B cell (primary cell): Measurements from ENCODE around the gene EFNA3. TPM values are rescaled to one million over a fixed set of nuclear protein-coding genes. Genes with fewer than 3 reads are reported as not detected.

Experiments used
- ATAC-seq: fragments of 200-7000 bp; cut with Tn5 transposase; one replicate; pipeline ENCODE4 v1.10.0; 2021; ENCODE audit warnings: low read depth, mild to moderate bottlenecking, moderate number of reproducible peaks, moderate library complexity
- CTCF ChIA-PET: fragments of 350-600 bp; sonication (Branson Sonifier 250); formaldehyde crosslinking; loops from one replicate; lab custom pipeline; 2021; ENCODE audit warnings: antibody characterized with exemption, inconsistent platforms; lab: Charles Lee
- POLR2A ChIA-PET: fragments of 350-600 bp; sonication (Branson Sonifier 250); formaldehyde crosslinking; loops from one replicate; lab custom pipeline; 2021; ENCODE audit warnings: antibody characterized with exemption; lab: Charles Lee
- DNase-seq: peaks from one replicate; pipeline ENCODE4 v3.0.0; 2013
- H2AFZ ChIP-seq: 2 replicates; pipeline ENCODE4 v1.6.1; 2012; ENCODE audit warnings: mild to moderate bottlenecking, low read depth, low read length; ENCODE audit not compliant: insufficient read depth, poor library complexity, severe bottlenecking
- H3K27ac ChIP-seq, 2 donors: 1 replicate in 1 of 2; 2 replicates in 1 of 2; pipeline ENCODE4 v1.5.1; 2012 to 2013; ENCODE audit warnings: low read length in 2 of 2, mild to moderate bottlenecking in 2 of 2, moderate library complexity in 1 of 2
- H3K27me3 ChIP-seq, 4 experiments: fragments of 200-600 bp in 1 of 4; sonication (generic) in 1 of 4; replicated peaks in 1 of 4; 1 replicate in 2 of 4; 2 replicates in 2 of 4; pipeline versions ENCODE4 v1.6.1 to v1.7.0; 2013 to 2016; ENCODE audit warnings: low read length in 3 of 4, mild to moderate bottlenecking in 2 of 4, mixed read lengths in 1 of 4, moderate library complexity in 1 of 4; ENCODE audit not compliant: insufficient read depth in 4 of 4, control insufficient read depth in 3 of 4; ENCODE audit errors: control extremely low read depth in 1 of 4
- H3K36me3 ChIP-seq, 2 experiments: replicated peaks in 1 of 2; 1 replicate in 1 of 2; 2 replicates in 1 of 2; pipeline versions ENCODE4 v1.6.1 to v1.7.1; 2013; ENCODE audit warnings: low read length in 1 of 2; ENCODE audit not compliant: insufficient read depth in 2 of 2, control insufficient read depth in 1 of 2; ENCODE audit errors: control extremely low read depth in 1 of 2, extremely low read depth in 1 of 2
- H3K4me1 ChIP-seq, 2 donors: fragments of 200-600 bp in 1 of 2; sonication (generic) in 1 of 2; 1 replicate in 1 of 2; 2 replicates in 1 of 2; pipeline versions ENCODE4 v1.5.1 to v1.6.1; 2013 to 2017; ENCODE audit warnings: low read length in 2 of 2; ENCODE audit not compliant: control insufficient read depth in 2 of 2, insufficient read depth in 2 of 2
- H3K4me2 ChIP-seq: replicated peaks from 2 replicates; pipeline ENCODE3; 2012; ENCODE audit warnings: mild to moderate bottlenecking, low read depth, low read length; ENCODE audit not compliant: poor library complexity, severe bottlenecking
- H3K4me3 ChIP-seq, 5 experiments: fragments of 200-600 bp in 1 of 5; sonication (generic) in 1 of 5; 1 replicate in 3 of 5; 2 replicates in 2 of 5; pipeline versions ENCODE4 v1.5.1 to v1.7.0; 2011 to 2016; ENCODE audit warnings: low read length in 4 of 5, mild to moderate bottlenecking in 4 of 5, low read depth in 2 of 5, control low read depth in 1 of 5, moderate library complexity in 1 of 5; ENCODE audit not compliant: insufficient read depth in 1 of 5; ENCODE audit errors: control extremely low read depth in 1 of 5, extremely low read depth in 1 of 5
- H3K79me2 ChIP-seq: fragments of 200-600 bp; sonication (generic); one replicate; pipeline ENCODE4 v1.6.0; 2016; ENCODE audit warnings: low read length; ENCODE audit not compliant: control insufficient read depth, insufficient read depth
- H3K9ac ChIP-seq: fragments of 200-600 bp; sonication (generic); 2 replicates; pipeline ENCODE4 v1.6.1; 2017; ENCODE audit warnings: mild to moderate bottlenecking, low read length, moderate library complexity
- H3K9me3 ChIP-seq, 3 donors: one replicate each; pipeline versions ENCODE4 v1.6.1 to v1.7.1; 2013; ENCODE audit warnings: low read length in 2 of 3; ENCODE audit not compliant: control insufficient read depth in 2 of 3, insufficient read depth in 1 of 3; ENCODE audit errors: control extremely low read depth in 1 of 3
- H4K20me1 ChIP-seq: 2 replicates; pipeline ENCODE4 v1.6.0; 2012; ENCODE audit warnings: mild to moderate bottlenecking, low read length; ENCODE audit not compliant: insufficient read depth, control insufficient read depth, poor library complexity, severe bottlenecking
- H3K27ac Mint-ChIP-seq: one replicate; pipeline ENCODE4 v1.8.0; 2021; ENCODE audit warnings: mixed read lengths
- H3K27me3 Mint-ChIP-seq: one replicate; pipeline ENCODE4 v1.8.0; 2021; ENCODE audit warnings: mixed read lengths
- H3K4me1 Mint-ChIP-seq: one replicate; pipeline ENCODE4 v1.8.0; 2021; ENCODE audit warnings: mixed read lengths
- H3K4me3 Mint-ChIP-seq: one replicate; pipeline ENCODE4 v1.8.0; 2021; ENCODE audit warnings: mixed read lengths
- H3K9me3 Mint-ChIP-seq: one replicate; pipeline ENCODE4 v1.8.0; 2022; ENCODE audit warnings: mixed read lengths; ENCODE audit not compliant: insufficient read depth
- CTCF ChIP-seq: fragments of 200-600 bp; IDR thresholded peaks from one replicate; pipeline ENCODE4 v1.8.0; 2022; ENCODE audit warnings: antibody characterized with exemption, mild to moderate bottlenecking
- EZH2 ChIP-seq: IDR thresholded peaks from 2 replicates; pipeline ENCODE4 v1.6.1; 2012; ENCODE audit warnings: borderline replicate concordance, low read depth, mild to moderate bottlenecking, moderate library complexity, low read length; ENCODE audit not compliant: insufficient read depth, poor library complexity, severe bottlenecking
- WGBS: methylation state at CpG from one replicate; pipeline ENCODE4 v1.1.5; 2013; ENCODE audit warnings: missing lambda C conversion rate; ENCODE audit not compliant: insufficient coverage; 5-methylcytosine and 5-hydroxymethylcytosine counted together
- intact Hi-C: fragments of 100-400 bp; cut with micrococcal nuclease; formaldehyde crosslinking; loops from one replicate; pipeline ENCODE4 v1.10.0; 2022
- polyA plus RNA-seq: library from polyadenylated mRNA; depleted of rRNA; stranded (reverse); fragments of >200 nt; gene quantifications from 2 replicates; pipeline ENCODE4 v1.2.3, GENCODE V29; 2012
- total RNA-seq, 2 donors: library from RNA; stranded (reverse); fragments of 120-200 nt in 1 of 2; gene quantifications; 1 replicate in 1 of 2; 2 replicates in 1 of 2; pipeline versions ENCODE4 v1.2.3 to v1.2.4, GENCODE V29; 2013 to 2022

The EFNA3 gene
- total and polyA plus RNA-seq, 2 donors (not counting 1 experiment from before 2014, with no cell fraction given) = 1.6 to 3.2 TPM

- intact Hi-C loops = no loop called here
- Histone ChIP-seq H3K4me1 (no peaks in the 10 kb centered on the region), H3K4me2 (no peak overlapping the region), H3K36me3 (no peaks in the 10 kb centered on the region), H2AFZ (no peak overlapping the region), H3K4me3 (no peak overlapping the region), H3K79me2 (no peaks in the 10 kb centered on the region), H3K27me3 (peaks cover 0 to 3% (median 0%) of the 10 kb centered on the region in 4 experiments), H4K20me1 (no peaks in the 10 kb centered on the region), H3K9me3 (no peaks in the 10 kb centered on the region), H3K9ac (no peak overlapping the region), H3K27ac (no peak overlapping the region)
- WGBS = 95% methylated on average over 9 of the region's 12 CpGs
- no peak overlapping the region for H3K27ac Mint-ChIP-seq
- CTCF ChIA-PET = interaction anchor here (0.6 to 4.4 kb wide), 7 partner anchors 10 to 65 kb away, joined by 3 to 19 read pairs (median 4); no protein-coding TSS in a partner anchor
- H3K4me1 Mint-ChIP-seq = no peaks in the 10 kb centered on the region
- no peak for DNase-seq
- POLR2A ChIA-PET = no interaction called here
- no peaks in the 10 kb centered on the region for H3K27me3 Mint-ChIP-seq
- no peak for TF ChIP-seq EZH2
- TF ChIP-seq CTCF = no peak
- no peak overlapping the region for H3K4me3 Mint-ChIP-seq
- H3K9me3 Mint-ChIP-seq = no peaks in the 10 kb centered on the region
- ATAC-seq = no peak
These were observed 28.9 kb downstream of the EFNA3 start for GRCh38 chr1:155107309-155108264.

- Mint-ChIP-seq H3K4me1 (no peaks in the 10 kb centered on the region), H3K27me3 (no peaks in the 10 kb centered on the region), H3K4me3 (no peak overlapping the region), H3K9me3 (no peaks in the 10 kb centered on the region), H3K27ac (no peak overlapping the region)
- WGBS = 88% methylated on average over 5 of the region's 5 CpGs
- H3K79me2 ChIP-seq = no peaks in the 10 kb centered on the region
- no peaks in the 10 kb centered on the region for H3K36me3 ChIP-seq
- no peak overlapping the region for H3K9ac ChIP-seq
- POLR2A ChIA-PET = no interaction called here
- no peak overlapping the region for H3K27ac ChIP-seq
- no peaks in the 10 kb centered on the region for H3K4me1 ChIP-seq
- no peak for TF ChIP-seq EZH2
- no peak overlapping the region for H3K4me2 ChIP-seq
- intact Hi-C loops = no loop called here
- H4K20me1 ChIP-seq = no peaks in the 10 kb centered on the region
- DNase-seq (no peak), ATAC-seq (no peak)
- peaks cover 0 to 3% (median 0%) of the 10 kb centered on the region in 4 experiments for H3K27me3 ChIP-seq
- H3K9me3 ChIP-seq = no peaks in the 10 kb centered on the region
- H3K4me3 ChIP-seq = no peak overlapping the region
- CTCF ChIA-PET = interaction anchor here (0.6 to 4.4 kb wide), 7 partner anchors 12 to 147 kb away, joined by 3 to 19 read pairs (median 4); partner anchors contain the start of gene PYGO2
- H2AFZ ChIP-seq = no peak overlapping the region
These were observed 29.7 kb downstream of the EFNA3 start for GRCh38 chr1:155108296-155108695.
